HG03175 (cell line): Measurements from ENCODE around the gene PATJ.
"Not testable (repeated sequence)": the region's sequence is repeated elsewhere in the genome, so short reads cannot be mapped to it uniquely, and the experiment has no call there.

ENCODE experiments used
- ATAC-seq: cut with Tn5 transposase; IDR thresholded peaks from one replicate; pipeline ENCODE4 v1.9.1; 2021; ENCODE audit warnings: mild to moderate bottlenecking, moderate library complexity; ENCODE audit not compliant: unreplicated experiment

The PATJ gene

DNA sequence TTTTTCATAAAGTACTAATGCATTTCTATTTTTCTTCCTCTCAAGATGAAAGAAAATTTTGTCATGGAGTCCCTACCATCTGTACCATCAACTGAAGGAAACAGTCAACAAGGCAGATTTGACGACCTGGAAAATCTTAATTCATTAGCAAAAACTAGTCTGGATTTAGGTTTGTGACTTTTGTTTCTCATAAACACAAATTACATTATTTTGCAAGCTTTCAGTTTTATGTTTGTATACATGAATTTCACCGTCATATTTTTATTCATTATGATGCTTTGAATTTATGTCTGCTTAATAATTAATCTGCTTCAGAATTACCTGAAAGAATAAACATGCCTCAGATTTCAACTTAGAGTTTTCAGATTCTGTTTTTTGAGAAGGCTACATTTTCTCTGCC lies 132.9 kb downstream of the PATJ start:
- no peak for ATAC-seq

- not testable (repeated sequence) for ATAC-seq
Measured at GRCh38 chr1:61879887-61880474, 137.7 kb downstream of the PATJ start.

- no peak for ATAC-seq
Measured at GRCh38 chr1:61887076-61887867, 145.0 kb downstream of the PATJ start.

DNA sequence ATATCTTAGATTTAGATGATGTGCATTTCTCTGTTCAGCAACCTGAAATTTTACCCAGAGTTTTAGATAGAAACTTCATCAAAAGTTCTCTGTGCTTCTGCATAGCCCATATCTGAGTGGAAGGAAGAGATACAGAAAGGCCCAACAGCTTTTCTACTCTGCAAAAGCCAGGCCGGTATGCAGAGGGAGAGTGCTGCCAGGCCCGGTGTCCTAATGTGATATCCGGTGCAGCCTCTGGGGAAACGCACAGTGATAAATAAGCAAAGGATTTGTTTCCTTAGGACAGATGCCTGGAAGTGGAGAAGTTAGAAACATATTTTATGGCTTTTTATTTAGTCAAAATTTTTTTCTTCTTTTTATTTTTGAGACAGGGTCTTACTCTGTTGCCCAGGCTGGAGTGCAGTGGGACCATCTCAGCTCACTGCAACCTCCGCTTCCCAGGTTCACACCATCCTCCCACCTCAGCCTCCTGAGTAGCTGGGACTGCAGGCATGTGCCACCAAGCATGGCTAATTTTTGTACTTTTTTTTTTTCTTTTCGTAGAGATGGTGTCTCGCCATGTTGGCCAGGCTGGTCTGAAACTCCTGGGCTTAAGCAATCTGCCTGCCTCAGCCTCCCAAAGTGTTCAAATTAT lies 145.8 kb downstream of the PATJ start:
- ATAC-seq, result no peak

DNA sequence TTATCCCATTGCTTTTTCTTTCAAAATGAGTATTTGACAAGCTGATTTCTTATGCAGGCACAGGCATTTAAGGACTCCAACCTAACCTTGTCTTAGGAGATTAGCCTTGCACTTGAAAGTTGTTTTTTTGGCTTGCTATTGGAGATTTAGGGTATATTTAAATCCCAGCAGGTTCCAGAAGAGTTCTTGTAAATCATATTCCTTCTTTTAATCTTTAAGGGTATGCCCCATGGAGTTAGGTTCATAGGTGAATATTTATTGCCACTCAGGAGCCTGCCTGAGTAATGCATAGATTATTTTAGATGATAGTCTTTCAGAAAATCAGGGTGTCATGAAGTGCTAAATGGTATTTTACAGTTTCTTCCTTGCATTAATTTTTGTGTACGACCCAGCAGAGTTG lies 146.5 kb downstream of the PATJ start:
- no peak for ATAC-seq

DNA sequence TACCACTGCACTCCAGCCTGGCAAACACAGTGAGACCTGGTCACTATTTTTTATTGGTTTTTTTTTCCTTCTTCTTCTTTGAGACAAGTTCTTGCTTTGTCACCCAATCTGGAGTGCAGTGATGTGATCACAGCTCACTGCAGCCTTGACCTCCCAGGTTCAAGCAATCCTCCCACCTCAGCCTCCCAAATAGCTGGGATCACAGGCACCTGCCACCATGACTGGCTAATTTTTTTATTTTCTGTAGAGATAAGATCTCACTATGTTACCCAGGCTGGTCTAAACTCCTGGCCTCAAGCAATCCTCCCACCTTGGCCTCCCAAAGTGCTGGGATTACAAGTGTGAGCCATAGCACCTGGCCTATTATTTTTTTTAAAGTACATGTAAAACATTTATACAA lies 148.2 kb downstream of the PATJ start:
- ATAC-seq, result not testable (repeated sequence)

DNA sequence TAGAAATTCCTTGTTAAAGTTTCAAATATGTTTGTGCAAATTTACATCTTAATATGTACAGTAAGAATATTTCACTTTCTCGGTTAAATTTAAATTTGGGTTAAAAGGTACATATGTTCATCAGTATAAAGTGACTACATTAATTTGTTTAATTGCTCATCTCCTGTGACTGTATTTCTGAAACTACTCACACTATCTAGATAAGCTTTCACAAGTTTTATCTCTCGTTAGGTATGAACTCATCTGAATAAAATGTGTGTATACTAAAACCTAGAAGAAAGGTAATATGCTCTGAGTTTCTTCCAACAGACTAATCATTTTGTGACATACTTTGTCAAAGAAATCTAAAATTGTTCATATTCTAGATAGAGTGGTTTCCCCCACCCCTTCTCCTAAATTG lies 150.7 kb downstream of the PATJ start:
- ATAC-seq, result no peak

DNA sequence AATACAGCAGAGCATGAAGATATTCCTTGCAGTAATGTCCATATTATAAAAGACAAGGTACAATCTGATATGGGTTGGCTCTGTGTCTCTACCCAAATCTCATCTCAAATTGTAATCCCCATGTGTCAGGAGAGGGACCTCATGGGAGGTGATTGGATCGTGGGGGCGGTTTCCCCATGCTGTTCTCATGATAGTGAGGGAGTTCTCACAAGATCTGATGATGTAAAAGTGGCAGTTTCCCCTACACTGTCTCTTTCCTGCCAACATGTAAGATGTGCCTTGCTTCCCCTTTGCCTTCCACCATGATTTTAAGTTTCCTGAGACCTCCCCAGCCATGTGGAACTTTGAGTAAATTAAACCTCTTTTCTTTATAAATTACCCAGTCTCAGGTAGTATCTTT lies 152.0 kb downstream of the PATJ start:
- not testable (repeated sequence) for ATAC-seq

- ATAC-seq, result no peak
Measured at GRCh38 chr1:61895175-61895574, 152.9 kb downstream of the PATJ start.

DNA sequence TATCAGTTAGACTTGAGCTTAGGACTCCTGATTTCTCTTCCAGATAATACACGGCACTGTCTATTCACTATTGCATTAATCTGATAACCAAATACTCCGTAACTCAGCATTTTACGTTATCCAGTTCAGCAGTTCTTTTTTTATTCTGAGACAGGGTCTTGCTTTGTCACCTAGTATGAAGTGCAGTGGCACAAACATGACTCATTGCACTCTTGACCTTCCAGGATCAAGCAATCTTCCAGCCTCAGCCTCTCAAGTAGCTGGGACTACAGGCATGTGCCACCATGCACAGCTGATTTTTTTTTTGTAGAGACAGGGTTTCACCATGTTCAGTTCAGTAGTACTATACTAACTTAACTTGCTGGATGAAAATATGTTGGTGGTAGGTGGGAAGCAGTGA lies 156.4 kb downstream of the PATJ start:
- no peak for ATAC-seq

DNA sequence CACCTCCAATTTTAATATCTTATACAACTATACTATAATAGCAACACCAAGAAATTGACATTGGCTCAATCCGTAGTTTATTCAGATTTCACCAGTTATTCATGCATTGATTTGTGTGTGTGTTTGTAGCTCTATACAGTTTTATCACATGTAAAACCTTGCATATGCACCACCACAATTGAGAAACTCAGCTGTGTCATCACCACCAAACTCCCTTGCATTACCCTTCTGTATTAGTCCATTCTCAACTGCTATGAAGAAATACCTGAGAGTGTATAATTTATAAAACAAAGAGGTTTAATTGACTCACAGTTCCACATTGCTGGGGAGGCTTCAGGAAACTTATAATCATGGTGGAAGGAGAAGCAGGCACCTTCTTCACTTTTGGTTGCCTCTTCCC lies 162.1 kb downstream of the PATJ start:
- no peak for ATAC-seq

DNA sequence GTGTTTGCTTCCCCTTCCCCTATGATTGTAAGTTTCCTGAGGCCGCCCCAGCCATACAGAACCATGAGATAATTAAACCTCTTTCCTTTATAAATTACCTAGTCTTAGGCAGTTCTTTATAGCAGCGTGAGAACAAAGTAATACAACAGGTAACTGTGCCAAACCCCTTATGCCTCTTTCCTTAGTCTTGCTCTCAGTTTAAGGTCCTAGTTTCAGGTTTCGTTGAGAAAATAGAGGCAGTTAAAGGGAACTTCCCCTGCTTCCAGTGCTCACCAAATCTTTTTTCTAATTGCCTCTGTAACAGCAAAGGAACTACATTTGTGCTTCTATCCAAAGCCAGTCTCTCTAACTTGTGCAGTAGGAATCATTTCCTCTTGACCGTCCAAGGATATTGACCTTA lies 164.8 kb downstream of the PATJ start:
- ATAC-seq, result no peak

DNA sequence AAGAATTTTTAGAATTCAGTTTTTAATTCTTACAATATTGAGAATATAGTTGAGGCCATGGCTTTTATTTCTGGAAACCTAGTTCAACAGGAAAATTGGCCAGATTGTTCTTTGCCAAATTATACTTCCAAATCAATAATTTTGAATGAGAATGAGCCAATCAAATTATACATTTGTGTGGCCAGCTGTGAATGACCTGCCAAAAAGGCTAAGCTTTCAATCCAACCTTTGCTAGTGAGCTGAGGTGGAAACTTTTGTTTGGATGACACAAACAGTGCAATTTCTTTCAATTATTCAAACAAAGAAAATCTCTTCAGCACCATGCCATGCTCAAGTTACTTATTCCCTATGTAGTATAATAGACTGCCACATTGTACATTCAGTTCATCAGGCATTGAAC lies 167.8 kb downstream of the PATJ start:
- no peak for ATAC-seq

DNA sequence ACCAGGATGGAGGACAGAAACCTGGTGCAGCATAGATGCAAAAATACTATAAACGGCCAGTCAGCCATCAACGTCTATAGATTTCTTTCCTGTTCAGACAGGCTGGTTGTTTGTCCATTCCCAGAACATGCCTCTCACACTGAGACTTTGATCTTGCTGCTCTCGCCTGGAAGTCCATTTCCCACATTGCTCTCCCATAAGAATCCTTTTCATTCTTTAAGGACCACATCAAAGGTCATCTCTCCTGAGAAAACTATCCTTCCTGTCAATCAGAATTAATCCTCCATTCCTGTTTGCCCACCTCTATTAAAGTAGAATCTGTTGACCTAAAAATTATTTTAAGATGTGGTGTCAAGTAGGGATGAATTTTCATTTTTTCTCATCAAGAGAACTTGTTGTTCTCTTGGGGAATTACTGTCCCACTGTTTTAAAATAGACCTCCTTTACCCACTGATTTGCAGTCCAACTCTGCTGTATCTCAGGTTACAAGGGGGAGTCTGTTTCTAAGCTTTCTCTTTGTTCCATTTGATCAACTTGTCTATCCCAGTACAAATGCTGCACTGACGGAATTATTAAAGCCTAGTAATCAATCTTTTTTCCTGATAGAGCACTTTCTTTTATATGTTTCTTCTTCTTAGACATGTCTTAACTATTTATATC lies 172.7 kb downstream of the PATJ start:
- ATAC-seq, result no peak

DNA sequence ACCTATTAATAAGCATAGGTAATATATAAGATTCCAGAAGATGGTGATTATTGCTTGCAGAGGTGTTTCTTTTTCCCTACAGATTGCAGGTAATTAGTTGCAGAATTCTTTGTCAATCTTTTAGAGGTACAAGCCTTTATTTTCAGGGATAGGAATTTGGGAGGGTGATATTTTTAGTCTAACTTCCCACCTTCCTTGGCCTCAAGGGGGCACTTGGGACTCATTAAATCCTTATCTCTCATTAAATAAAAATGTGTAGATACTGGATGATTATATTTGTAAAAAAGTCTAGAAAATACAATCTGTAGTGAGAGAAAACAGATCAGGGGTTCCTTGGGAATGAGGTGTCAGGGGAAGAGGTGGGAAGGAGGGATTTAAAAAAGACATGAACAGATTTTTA lies 179.2 kb downstream of the PATJ start:
- ATAC-seq, result no peak

- no peak for ATAC-seq
Measured at GRCh38 chr1:61922950-61923480, 180.7 kb downstream of the PATJ start.

GRCh38 chr1:61925591-61926298 lies 183.5 kb downstream of the PATJ start:
- no peak for ATAC-seq

DNA sequence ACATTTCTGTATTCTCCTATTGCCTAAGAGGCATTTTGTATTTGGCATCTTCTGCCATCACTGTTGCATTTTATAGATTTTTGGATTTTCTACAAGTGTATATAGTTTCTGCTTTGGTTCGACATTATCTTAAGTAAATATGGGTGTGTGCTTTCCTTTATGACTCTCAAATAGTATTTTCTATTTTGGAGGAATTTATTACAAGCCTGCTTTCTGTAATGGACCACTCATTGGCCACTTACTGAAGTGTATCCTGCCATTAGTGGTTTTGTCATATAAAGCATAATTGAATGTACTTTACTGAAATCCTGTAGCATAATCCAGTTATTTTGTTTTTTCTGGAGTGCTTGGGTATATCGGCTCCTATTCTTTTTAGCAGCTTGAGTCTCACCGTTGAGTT lies 184.3 kb downstream of the PATJ start:
- ATAC-seq, result no peak

DNA sequence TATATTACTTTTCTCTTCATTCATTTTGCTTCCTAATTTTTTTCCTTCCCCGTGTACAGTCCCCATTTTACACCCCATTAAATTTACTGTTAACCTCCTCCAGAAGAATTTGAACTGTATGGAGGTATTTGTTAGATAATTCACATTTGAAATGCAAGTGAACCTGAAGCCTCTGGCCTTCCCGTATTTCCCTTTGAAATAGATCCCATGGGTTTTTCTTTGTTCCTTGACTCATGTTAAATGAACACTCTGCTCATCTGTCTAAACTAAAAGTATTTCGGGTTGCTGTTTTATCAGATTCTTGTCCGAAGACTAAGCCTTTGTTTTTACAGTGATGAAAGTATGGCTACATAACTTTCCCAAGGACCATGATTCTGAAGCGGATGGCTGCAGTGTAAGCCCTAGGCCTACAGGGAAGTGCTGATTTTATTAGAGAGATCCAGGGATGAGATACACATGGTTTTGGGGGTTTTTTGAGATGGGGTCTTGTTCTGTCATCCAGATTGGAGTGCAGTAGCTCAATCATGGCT lies 187.9 kb downstream of the PATJ start:
- ATAC-seq, result no peak

DNA sequence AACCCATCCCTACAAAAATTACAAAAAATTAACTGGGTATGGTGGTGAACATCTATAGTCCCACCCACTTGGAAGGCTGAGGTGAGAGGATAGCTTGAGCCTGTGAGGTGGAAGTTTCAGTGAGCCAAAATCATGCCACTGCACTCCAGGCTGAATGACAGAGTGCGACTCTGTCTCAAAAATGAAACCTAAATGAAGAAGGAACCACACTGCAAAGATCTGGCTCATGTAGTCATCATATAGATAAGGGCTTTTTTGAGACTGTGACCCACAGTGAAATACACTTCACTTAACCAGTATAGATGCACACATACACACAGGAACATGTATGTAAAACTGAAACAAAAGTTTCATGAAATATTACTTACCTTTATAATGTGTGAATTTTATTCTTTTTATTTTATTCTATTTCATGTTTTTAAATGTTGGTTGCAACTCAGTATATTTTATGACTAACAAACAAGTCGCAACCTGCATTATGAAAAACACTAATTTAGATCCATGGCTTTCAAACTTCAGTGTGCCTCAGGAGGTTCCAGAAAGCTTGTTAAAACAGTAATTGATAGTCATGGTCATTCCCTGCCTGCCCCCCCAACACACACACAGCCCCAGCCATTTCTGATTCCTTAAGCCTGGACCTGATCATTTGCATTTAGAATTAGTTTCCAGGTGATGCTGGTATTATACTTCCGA lies 189.5 kb downstream of the PATJ start:
- ATAC-seq, result no peak
